ENCODE results near the gene PLXDC2. TPM values are rescaled to one million over a fixed set of nuclear protein-coding genes. Genes with fewer than 3 reads are reported as not detected.

Gene PLXDC2
- total RNA-seq, 3 donors from 2014 or later: 63.9 to 125 (median 101) TPM

DNA sequence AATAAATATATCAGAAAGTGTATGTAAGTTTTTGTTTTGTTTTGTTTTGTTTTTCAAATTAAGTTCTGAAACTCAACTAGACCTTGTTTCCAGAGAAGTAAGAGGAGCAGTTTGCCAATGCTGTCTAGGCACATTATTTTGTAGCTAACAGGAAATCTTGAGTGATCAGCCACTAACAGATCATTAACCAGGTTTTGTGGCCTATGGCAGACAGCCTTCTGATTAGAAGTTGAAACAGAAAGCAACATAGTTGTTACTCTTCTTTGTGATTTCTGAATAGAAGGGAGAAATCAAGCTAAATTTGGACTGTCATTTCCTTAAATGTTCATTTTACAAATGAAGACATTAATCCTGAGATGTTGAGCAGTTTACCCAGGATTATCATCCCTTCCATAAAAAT lies 142.6 kb downstream of the PLXDC2 start:
- no peak for DNase-seq (ENCODE audit: low spot score in 2 of 2)
- H3K4me3 ChIP-seq: no peak overlapping the region
- H3K27ac ChIP-seq: no peak overlapping the region
- intact Hi-C loops (cut with DNase I; ENCODE audit: low total_unique reads): no loop called here
- no peak for TF ChIP-seq POLR2AphosphoS5 (IDR thresholded peaks at IDR 0.05)
- TF ChIP-seq, protein P1, sequence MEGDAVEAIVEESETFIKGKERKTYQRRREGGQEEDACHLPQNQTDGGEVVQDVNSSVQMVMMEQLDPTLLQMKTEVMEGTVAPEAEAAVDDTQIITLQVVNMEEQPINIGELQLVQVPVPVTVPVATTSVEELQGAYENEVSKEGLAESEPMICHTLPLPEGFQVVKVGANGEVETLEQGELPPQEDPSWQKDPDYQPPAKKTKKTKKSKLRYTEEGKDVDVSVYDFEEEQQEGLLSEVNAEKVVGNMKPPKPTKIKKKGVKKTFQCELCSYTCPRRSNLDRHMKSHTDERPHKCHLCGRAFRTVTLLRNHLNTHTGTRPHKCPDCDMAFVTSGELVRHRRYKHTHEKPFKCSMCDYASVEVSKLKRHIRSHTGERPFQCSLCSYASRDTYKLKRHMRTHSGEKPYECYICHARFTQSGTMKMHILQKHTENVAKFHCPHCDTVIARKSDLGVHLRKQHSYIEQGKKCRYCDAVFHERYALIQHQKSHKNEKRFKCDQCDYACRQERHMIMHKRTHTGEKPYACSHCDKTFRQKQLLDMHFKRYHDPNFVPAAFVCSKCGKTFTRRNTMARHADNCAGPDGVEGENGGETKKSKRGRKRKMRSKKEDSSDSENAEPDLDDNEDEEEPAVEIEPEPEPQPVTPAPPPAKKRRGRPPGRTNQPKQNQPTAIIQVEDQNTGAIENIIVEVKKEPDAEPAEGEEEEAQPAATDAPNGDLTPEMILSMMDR (IDR thresholded peaks at IDR 0.05): no peak
- no peak for TF ChIP-seq POLR2A (IDR thresholded peaks at IDR 0.05)
- H3K9me3 ChIP-seq: no peaks in the 10 kb centered on the region
- no peaks in the 10 kb centered on the region for H3K27me3 ChIP-seq
- H3K4me1 ChIP-seq: no peaks in the 10 kb centered on the region
- no peaks in the 10 kb centered on the region for H3K36me3 ChIP-seq

DNA sequence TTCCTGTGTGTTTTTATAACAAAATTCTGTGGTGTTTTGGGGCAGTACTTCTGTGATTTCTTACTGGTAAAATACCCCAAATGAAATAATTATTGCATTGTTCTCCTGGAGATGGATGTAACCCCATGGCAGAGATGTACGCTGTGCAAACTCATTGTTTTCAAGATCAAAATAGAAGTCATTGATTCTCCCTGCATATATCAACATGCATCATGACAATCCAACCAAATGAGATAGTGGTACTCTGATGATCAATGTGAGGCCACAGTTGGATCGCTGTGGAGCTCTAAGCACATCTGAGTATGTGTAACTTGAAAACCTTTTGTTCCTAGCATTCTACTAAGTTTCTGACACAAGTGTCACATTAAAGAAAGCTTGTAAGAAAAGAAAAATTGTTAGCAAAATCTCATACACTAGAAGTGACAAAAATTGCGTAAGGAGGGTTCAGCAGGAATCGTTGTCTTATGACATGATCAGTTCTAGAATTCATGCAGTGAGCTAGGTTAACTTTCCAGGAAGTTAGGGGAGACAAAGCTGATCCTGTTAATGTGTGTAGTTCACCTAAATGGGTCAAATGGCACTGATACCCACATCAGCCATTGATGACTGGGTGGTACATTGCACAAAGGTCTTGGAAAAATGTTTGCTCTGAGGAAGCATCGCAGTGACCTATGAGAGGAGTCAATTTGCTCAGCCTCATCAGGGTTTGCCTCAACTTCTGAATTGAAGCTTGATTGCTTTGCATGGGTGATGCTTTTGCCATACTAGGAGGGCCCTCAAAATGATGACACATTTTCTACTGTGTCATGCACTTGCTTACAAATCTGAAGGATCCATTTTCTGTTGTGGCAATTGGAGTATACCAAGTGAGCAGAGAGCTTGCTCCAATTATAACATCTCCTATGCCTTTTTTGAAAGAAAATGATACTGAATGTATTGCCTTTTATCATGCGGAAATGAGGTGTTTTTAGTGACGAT lies 145.1 kb downstream of the PLXDC2 start:
- no peaks in the 10 kb centered on the region for H3K9me3 ChIP-seq
- no peak overlapping the region for H3K27ac ChIP-seq
- TF ChIP-seq, protein P1 (IDR thresholded peaks at IDR 0.05): no peak
- H3K36me3 ChIP-seq: no peaks in the 10 kb centered on the region
- no peaks in the 10 kb centered on the region for H3K4me1 ChIP-seq
- H3K4me3 ChIP-seq: no peak overlapping the region
- intact Hi-C loops (cut with DNase I; ENCODE audit: low total_unique reads): no loop called here
- no peaks in the 10 kb centered on the region for H3K27me3 ChIP-seq
- DNase-seq (ENCODE audit: low spot score in 2 of 2): no peak

DNA sequence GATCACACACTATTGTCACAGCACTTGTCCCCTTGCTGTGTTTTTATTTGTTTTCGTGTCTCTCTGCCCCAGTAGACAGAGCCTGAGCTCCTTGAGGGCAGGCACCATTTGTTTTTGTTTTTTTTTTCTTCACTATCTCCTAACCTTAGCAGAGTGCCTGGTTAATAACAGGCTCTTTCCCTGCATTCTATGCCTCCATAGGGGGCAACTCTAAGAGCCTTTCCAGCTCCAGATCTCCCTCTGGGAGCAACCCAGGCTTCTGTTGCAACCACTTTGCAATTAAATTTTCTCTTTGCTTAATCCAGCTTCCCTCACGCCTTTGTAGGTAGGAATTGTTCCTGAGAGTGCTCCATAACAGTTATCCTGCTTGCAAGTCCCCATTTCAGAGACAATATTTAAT lies 148.4 kb downstream of the PLXDC2 start:
- DNase-seq (ENCODE audit: low spot score in 2 of 2): no peak
- TF ChIP-seq POLR2AphosphoS5 (IDR thresholded peaks at IDR 0.05) (no peak), POLR2A (IDR thresholded peaks at IDR 0.05) (no peak)
- TF ChIP-seq, protein P1 (IDR thresholded peaks at IDR 0.05): no peak
- no peak overlapping the region for H3K27ac ChIP-seq
- no peaks in the 10 kb centered on the region for H3K4me1 ChIP-seq
- H3K27me3 ChIP-seq: no peaks in the 10 kb centered on the region
- H3K9me3 ChIP-seq: no peaks in the 10 kb centered on the region
- intact Hi-C loops (cut with DNase I; ENCODE audit: low total_unique reads): no loop called here
- H3K4me3 ChIP-seq: no peak overlapping the region
- no peaks in the 10 kb centered on the region for H3K36me3 ChIP-seq

DNA sequence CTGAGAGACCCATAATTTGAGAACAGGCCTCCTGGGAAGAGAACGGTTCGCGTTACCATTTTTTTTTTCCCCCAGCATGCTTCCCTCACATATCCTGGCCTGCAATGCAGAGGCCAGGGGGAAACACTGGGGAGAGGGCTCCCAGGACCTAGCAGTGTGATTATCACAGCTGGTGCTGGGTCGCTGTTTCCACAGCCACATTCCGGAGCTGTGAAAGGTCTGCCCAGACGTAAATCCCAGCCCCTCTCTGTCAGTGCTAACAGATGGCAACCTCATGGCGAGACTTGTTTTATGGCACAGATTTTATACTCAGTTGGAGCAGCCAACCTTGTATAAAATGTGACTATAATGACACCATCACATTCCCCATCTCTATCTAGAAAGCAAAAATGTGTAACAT lies 150.5 kb downstream of the PLXDC2 start:
- intact Hi-C loops (cut with DNase I; ENCODE audit: low total_unique reads): no loop called here
- no peaks in the 10 kb centered on the region for H3K4me1 ChIP-seq
- no peaks in the 10 kb centered on the region for H3K27me3 ChIP-seq
- no peaks in the 10 kb centered on the region for H3K9me3 ChIP-seq
- TF ChIP-seq POLR2AphosphoS5 (IDR thresholded peaks at IDR 0.05) (no peak), POLR2A (IDR thresholded peaks at IDR 0.05) (no peak)
- TF ChIP-seq, protein P1 (IDR thresholded peaks at IDR 0.05): no peak
- no peaks in the 10 kb centered on the region for H3K36me3 ChIP-seq
- H3K27ac ChIP-seq: no peak overlapping the region
- H3K4me3 ChIP-seq: no peak overlapping the region
- no peak for DNase-seq (ENCODE audit: low spot score in 2 of 2)

DNA sequence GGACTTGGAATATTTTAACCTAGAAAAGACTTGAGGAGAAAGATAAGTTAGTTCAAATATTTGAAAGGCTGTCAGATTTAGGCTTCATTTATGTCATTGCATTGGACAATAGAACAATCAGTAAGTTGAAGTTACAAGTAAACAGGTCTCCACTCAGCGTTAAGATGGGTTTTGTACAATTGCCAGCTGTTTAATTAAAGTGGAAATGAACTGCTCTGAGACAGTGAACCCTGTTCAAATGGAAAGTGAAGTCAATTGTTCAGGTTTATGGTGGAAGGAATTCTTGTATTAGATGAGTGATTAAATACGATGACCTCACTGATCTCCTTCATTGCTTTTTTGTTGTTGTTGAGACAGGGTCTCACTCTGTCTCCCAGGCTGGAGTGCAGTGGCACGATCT lies 151.7 kb downstream of the PLXDC2 start:
- Histone ChIP-seq H3K36me3 (no peaks in the 10 kb centered on the region), H3K27me3 (no peaks in the 10 kb centered on the region), H3K4me3 (no peak overlapping the region), H3K27ac (no peak overlapping the region), H3K9me3 (no peaks in the 10 kb centered on the region), H3K4me1 (no peaks in the 10 kb centered on the region)
- TF ChIP-seq, protein P1 (IDR thresholded peaks at IDR 0.05): no peak
- TF ChIP-seq POLR2AphosphoS5 (IDR thresholded peaks at IDR 0.05) (no peak), POLR2A (IDR thresholded peaks at IDR 0.05) (no peak)
- intact Hi-C loops (cut with DNase I; ENCODE audit: low total_unique reads): no loop called here
- no peak for DNase-seq (ENCODE audit: low spot score in 2 of 2)
